Mammary epithelial cell (primary cell): ENCODE measurements around the gene OLA1.

Experiments
- EZH2 ChIP-seq: IDR thresholded peaks from 2 replicates; pipeline ENCODE4 v1.6.1; 2012; ENCODE audit warnings: low read length, inconsistent platforms, borderline replicate concordance
- TF ChIP-seq, protein P1 (sequence below), 2 donors: IDR thresholded peaks in 1 of 2; conservative IDR thresholded peaks in 1 of 2; 2 replicates each; pipeline ENCODE4 v1.5.1; 2011 to 2012; ENCODE audit warnings: inconsistent platforms in 2 of 2, low read length in 2 of 2, mild to moderate bottlenecking in 2 of 2, control low read depth in 1 of 2, low read depth in 1 of 2; ENCODE audit not compliant: insufficient read depth in 1 of 2; ENCODE audit errors: extremely low read depth in 1 of 2

GRCh38 chr2:174117951-174118930, 130.1 kb downstream of the OLA1 start:
- TF ChIP-seq, protein P1, sequence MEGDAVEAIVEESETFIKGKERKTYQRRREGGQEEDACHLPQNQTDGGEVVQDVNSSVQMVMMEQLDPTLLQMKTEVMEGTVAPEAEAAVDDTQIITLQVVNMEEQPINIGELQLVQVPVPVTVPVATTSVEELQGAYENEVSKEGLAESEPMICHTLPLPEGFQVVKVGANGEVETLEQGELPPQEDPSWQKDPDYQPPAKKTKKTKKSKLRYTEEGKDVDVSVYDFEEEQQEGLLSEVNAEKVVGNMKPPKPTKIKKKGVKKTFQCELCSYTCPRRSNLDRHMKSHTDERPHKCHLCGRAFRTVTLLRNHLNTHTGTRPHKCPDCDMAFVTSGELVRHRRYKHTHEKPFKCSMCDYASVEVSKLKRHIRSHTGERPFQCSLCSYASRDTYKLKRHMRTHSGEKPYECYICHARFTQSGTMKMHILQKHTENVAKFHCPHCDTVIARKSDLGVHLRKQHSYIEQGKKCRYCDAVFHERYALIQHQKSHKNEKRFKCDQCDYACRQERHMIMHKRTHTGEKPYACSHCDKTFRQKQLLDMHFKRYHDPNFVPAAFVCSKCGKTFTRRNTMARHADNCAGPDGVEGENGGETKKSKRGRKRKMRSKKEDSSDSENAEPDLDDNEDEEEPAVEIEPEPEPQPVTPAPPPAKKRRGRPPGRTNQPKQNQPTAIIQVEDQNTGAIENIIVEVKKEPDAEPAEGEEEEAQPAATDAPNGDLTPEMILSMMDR (conservative IDR thresholded peaks at IDR 0.05 in 1 of 2, IDR thresholded peaks at IDR 0.05 in 1 of 2; ENCODE audit: extremely low read depth in 1 of 2, insufficient read depth in 1 of 2, low read depth in 1 of 2, low read length in 2 of 2) = no peak
- no peak for TF ChIP-seq EZH2
